Activated B cell treated with CpG ODN at 0.5 μM for 24 hours (primary cell): ENCODE data around the gene ACVR1B. TPM values are rescaled to one million over a fixed set of nuclear protein-coding genes. Genes with fewer than 3 reads are reported as not detected.

Experiments used
- ATAC-seq: fragments of 200-7000 bp; cut with Tn5 transposase; one replicate; pipeline ENCODE4 v1.10.0; 2021; ENCODE audit warnings: low read depth, mild to moderate bottlenecking, moderate library complexity
- CTCF ChIA-PET: fragments of 350-600 bp; sonication (Branson Sonifier 250); formaldehyde crosslinking; loops from one replicate; lab custom pipeline; 2021; ENCODE audit warnings: antibody characterized with exemption; lab: Charles Lee
- POLR2A ChIA-PET: fragments of 350-600 bp; sonication (Branson Sonifier 250); formaldehyde crosslinking; loops from one replicate; lab custom pipeline; 2021; ENCODE audit warnings: antibody characterized with exemption; lab: Charles Lee
- DNase-seq: peaks from one replicate; pipeline ENCODE4 v3.0.0; 2022
- H3K27ac Mint-ChIP-seq: one replicate; pipeline ENCODE4 v1.8.0; 2020; ENCODE audit warnings: mixed read lengths
- H3K27me3 Mint-ChIP-seq: one replicate; pipeline ENCODE4 v1.8.0; 2021; ENCODE audit warnings: mixed read lengths
- H3K36me3 Mint-ChIP-seq: one replicate; pipeline ENCODE4 v1.8.0; 2021; ENCODE audit warnings: low read depth, mixed read lengths
- H3K4me1 Mint-ChIP-seq: one replicate; pipeline ENCODE4 v1.8.0; 2021; ENCODE audit warnings: mixed read lengths
- H3K4me3 Mint-ChIP-seq: one replicate; pipeline ENCODE4 v1.8.0; 2020; ENCODE audit warnings: mild to moderate bottlenecking, mixed read lengths
- H3K9me3 Mint-ChIP-seq: one replicate; pipeline ENCODE4 v1.8.0; 2020; ENCODE audit warnings: mixed read lengths
- intact Hi-C: fragments of 100-400 bp; cut with micrococcal nuclease; formaldehyde crosslinking; loops from one replicate; pipeline ENCODE4 v1.15.1; 2024
- total RNA-seq: library from RNA; stranded (reverse); gene quantifications from 2 replicates; pipeline ENCODE4 v1.2.3, GENCODE V29; 2022
- TF ChIP-seq, protein P1 (sequence below): fragments of 200-600 bp; IDR thresholded peaks from one replicate; pipeline ENCODE4 v1.8.0; 2022; ENCODE audit warnings: antibody characterized with exemption, mild to moderate bottlenecking

Gene ACVR1B
- total RNA-seq, 1 donor from 2014 or later = 10.0 TPM

DNA sequence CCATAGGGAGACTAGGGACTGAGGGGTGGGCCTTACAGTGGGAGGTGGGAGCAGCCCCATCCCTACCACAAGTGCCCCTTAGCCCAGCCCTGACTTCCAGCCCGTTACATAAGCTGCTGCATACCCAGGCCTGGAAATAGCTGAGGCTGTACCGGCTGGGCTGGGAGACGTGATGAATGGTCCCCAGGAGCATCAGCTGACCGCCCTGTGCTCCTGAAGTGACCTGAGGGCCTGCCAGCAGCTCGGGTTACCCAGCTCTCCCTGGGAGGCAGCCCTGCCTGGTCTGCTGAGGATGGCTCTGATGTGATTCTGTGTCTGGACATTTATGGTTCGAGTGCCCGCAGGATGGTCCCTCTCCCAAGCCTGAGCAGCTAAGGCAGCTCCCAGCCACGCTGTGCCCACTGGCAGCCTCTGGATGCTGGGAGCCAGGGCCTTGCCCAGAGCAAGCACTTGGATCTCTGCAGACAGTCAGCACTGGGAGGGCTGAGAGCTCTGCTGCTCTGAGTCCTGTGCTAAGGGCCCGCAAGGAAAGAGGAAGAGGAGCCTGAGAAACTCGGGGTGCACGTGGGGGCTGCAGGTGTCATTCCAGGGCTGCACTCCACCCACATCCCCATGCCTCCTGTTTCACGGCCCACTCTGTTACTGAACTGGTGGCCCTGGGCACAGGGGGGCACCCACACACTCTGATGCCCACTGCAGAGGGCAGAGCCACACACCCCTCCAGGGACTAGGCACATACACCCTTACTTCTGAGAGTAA, 75.8 kb downstream of the ACVR1B start:
- no peak overlapping the region for H3K4me3 Mint-ChIP-seq
- no peaks in the 10 kb centered on the region for H3K36me3 Mint-ChIP-seq
- ATAC-seq (no peak), DNase-seq (no peak)
- no peaks in the 10 kb centered on the region for H3K27me3 Mint-ChIP-seq
- ChIA-PET CTCF (interaction anchor here (1.4 to 13.2 kb wide), 10 partner anchors 11 to 97 kb away, joined by 3 to 342 read pairs (median 78); partner anchors contain the start of genes ATG101, SMIM41 and TAMALIN), POLR2A (interaction anchor here (2.9 to 3.2 kb wide), 2 partner anchors 55 to 91 kb away, joined by 22 to 37 read pairs; no protein-coding TSS in a partner anchor)
- no peak overlapping the region for H3K27ac Mint-ChIP-seq
- TF ChIP-seq, protein P1, sequence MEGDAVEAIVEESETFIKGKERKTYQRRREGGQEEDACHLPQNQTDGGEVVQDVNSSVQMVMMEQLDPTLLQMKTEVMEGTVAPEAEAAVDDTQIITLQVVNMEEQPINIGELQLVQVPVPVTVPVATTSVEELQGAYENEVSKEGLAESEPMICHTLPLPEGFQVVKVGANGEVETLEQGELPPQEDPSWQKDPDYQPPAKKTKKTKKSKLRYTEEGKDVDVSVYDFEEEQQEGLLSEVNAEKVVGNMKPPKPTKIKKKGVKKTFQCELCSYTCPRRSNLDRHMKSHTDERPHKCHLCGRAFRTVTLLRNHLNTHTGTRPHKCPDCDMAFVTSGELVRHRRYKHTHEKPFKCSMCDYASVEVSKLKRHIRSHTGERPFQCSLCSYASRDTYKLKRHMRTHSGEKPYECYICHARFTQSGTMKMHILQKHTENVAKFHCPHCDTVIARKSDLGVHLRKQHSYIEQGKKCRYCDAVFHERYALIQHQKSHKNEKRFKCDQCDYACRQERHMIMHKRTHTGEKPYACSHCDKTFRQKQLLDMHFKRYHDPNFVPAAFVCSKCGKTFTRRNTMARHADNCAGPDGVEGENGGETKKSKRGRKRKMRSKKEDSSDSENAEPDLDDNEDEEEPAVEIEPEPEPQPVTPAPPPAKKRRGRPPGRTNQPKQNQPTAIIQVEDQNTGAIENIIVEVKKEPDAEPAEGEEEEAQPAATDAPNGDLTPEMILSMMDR = no peak
- peaks cover 42% of the 10 kb centered on the region for H3K4me1 Mint-ChIP-seq
- H3K9me3 Mint-ChIP-seq = no peaks in the 10 kb centered on the region
- intact Hi-C loops = no loop called here

DNA sequence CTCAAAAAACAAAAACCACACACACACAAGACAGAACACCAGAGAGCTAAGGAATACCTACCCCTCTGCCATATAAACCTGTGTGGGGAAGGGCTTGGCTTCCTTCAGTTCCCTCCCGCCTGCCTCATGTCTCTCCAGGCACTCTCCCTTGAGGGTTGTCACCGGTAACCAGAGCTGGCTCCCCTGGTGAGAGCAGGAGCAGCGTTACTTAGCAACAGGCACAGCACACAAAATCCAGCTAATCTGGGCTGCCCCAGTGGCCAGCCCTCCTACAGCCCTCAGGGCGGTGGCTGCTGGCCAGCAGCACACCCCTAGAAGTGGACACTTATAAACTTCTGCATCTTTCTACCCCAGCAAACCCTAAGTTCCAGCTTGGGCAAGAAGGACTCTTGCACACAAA, 78.2 kb downstream of the ACVR1B start:
- no peaks in the 10 kb centered on the region for H3K36me3 Mint-ChIP-seq
- H3K4me1 Mint-ChIP-seq = peaks cover 49% of the 10 kb centered on the region
- CTCF ChIA-PET = interaction anchor here (1.1 to 4.8 kb wide), 7 partner anchors 8 to 92 kb away, joined by 3 to 43 read pairs (median 9); no protein-coding TSS in a partner anchor
- no peaks in the 10 kb centered on the region for H3K27me3 Mint-ChIP-seq
- DNase-seq = no peak
- H3K4me3 Mint-ChIP-seq = no peak overlapping the region
- H3K9me3 Mint-ChIP-seq = no peaks in the 10 kb centered on the region
- ATAC-seq = no peak
- intact Hi-C loops = no loop called here
- TF ChIP-seq, protein P1 = no peak
- H3K27ac Mint-ChIP-seq = no peak overlapping the region
- POLR2A ChIA-PET = interaction anchor here (0.7 to 2.2 kb wide), 5 partner anchors 21 to 89 kb away, joined by 3 to 9 read pairs (median 4); partner anchors contain the start of genes ATG101, NR4A1 and TAMALIN

DNA sequence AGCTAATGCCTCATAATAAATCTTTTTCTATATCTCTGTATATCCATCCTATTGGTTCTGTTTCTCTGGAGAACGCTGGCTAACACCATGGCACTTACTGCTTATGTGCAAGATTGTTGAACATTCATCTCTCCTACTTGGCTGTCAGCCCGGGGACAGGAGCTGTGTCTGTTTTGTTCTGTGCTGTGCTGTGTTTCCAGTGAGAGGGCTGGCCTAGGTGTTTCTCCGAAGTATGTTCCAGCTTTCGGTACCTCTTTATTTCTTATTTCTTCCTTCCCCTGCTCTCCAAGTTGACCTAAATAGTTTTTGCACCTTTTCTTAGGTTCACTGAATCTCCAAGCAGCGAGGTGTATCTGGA, 80.9 kb downstream of the ACVR1B start:
- Mint-ChIP-seq H3K9me3 (no peaks in the 10 kb centered on the region), H3K4me1 (peaks cover 44% of the 10 kb centered on the region), H3K27ac (peak overlapping the region; percentile 88), H3K27me3 (no peaks in the 10 kb centered on the region), H3K4me3 (peak overlapping the region; percentile 77), H3K36me3 (no peaks in the 10 kb centered on the region)
- ATAC-seq = peak; percentile 4
- intact Hi-C loops = loop anchor here (2.0 kb wide), 1 partner anchor 86 kb away; no protein-coding TSS in a partner anchor
- TF ChIP-seq, protein P1 = no peak
- POLR2A ChIA-PET = interaction anchor here (0.5 to 5.0 kb wide), 15 partner anchors 9 to 815 kb away, joined by 3 to 94 read pairs (median 6); partner anchors contain the start of genes ATG101, NR4A1, POU6F1 and TAMALIN
- CTCF ChIA-PET = interaction anchor here (0.9 to 4.8 kb wide), 17 partner anchors 10 to 89 kb away, joined by 3 to 43 read pairs (median 4); partner anchors contain the start of genes ATG101 and NR4A1
- no peak for DNase-seq

DNA sequence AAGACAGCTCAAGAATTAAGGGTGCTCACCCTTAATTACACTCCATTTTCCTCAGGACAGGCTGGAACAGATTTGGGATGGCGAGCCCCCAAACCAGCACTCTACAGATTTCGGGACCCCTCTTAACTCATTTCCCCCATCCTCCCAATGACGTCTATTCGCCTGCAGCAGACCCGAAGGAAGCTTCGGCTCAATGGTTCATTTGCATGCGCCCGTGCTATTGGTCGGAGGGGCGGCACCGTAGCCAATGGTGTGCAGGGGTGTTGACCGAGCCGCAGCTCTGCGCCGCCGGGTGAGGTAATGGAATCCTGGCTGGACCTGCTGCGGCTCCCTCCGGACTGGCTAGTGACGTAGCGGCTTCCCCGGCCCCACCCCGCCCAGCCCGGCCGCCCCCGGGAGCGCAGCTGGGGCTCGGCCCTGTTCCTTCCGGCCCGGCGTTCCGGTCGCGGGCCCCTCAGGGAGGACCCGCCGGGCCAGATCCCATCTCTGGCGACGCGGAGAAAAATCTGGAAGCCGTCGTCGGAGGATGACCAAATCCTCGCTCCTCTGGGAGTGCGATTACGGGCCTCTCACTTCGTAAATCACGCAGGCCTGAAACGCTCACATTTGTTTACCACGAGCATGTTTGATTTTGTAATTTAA, 81.4 kb downstream of the ACVR1B start:
- CTCF ChIA-PET = interaction anchor here (0.9 to 4.8 kb wide), 17 partner anchors 11 to 89 kb away, joined by 3 to 43 read pairs (median 4); partner anchors contain the start of genes ATG101 and NR4A1
- intact Hi-C loops = loop anchor here (1.0 to 2.0 kb wide), 4 partner anchors 8 to 86 kb away; partner anchors contain the start of genes ATG101 and NR4A1

More for the DNA sequence above, 81.4 kb downstream of the ACVR1B start:
- peak overlapping the region; percentile 77 for H3K4me3 Mint-ChIP-seq
- H3K4me1 Mint-ChIP-seq = peaks cover 44% of the 10 kb centered on the region
- no peaks in the 10 kb centered on the region for H3K36me3 Mint-ChIP-seq
- ATAC-seq = peak; percentile 84
- POLR2A ChIA-PET = interaction anchor here (0.5 to 5.0 kb wide), 15 partner anchors 8 to 815 kb away, joined by 3 to 94 read pairs (median 6); partner anchors contain the start of genes ATG101, NR4A1, POU6F1 and TAMALIN
- DNase-seq = peak; percentile 82
- H3K9me3 Mint-ChIP-seq = no peaks in the 10 kb centered on the region
- TF ChIP-seq, protein P1 = no peak
- H3K27ac Mint-ChIP-seq = peak overlapping the region; percentile 88
- no peaks in the 10 kb centered on the region for H3K27me3 Mint-ChIP-seq
